ENCODE results near the gene SLC24A4.

The SLC24A4 gene

GRCh38 chr14:92334050-92334449 lies 11.1 kb downstream of the SLC24A4 start:
- H3K4me3 ChIP-seq (ENCODE audit: low read length) = no peak overlapping the region
- no peak for DNase-seq (ENCODE audit: low read depth)
- no peak for TF ChIP-seq CTCF (conservative IDR thresholded peaks at IDR 0.05; ENCODE audit: low read length)

GRCh38 chr14:92336363-92336762 lies 13.4 kb downstream of the SLC24A4 start:
- TF ChIP-seq CTCF (conservative IDR thresholded peaks at IDR 0.05; ENCODE audit: low read length) = no peak
- H3K4me3 ChIP-seq (ENCODE audit: low read length) = no peak overlapping the region
- DNase-seq (ENCODE audit: low read depth) = no peak

- no peak overlapping the region for H3K4me3 ChIP-seq (ENCODE audit: low read length)
- no peak for DNase-seq (ENCODE audit: low read depth)
- no peak for TF ChIP-seq CTCF (conservative IDR thresholded peaks at IDR 0.05; ENCODE audit: low read length)
Observed at GRCh38 chr14:92339426-92339825, 16.5 kb downstream of the SLC24A4 start.

- TF ChIP-seq CTCF (conservative IDR thresholded peaks at IDR 0.05; ENCODE audit: low read length) = no peak
- no peak overlapping the region for H3K4me3 ChIP-seq (ENCODE audit: low read length)
- no peak for DNase-seq (ENCODE audit: low read depth)
Observed at GRCh38 chr14:92340071-92340470, 17.1 kb downstream of the SLC24A4 start.

GRCh38 chr14:92340931-92341330 lies 18.0 kb downstream of the SLC24A4 start:
- no peak for DNase-seq (ENCODE audit: low read depth)
- H3K4me3 ChIP-seq (ENCODE audit: low read length) = no peak overlapping the region
- TF ChIP-seq CTCF (conservative IDR thresholded peaks at IDR 0.05; ENCODE audit: low read length) = no peak

- no peak for TF ChIP-seq CTCF (conservative IDR thresholded peaks at IDR 0.05; ENCODE audit: low read length)
- no peak overlapping the region for H3K4me3 ChIP-seq (ENCODE audit: low read length)
- no peak for DNase-seq (ENCODE audit: low read depth)
Observed at GRCh38 chr14:92341791-92342190, 18.8 kb downstream of the SLC24A4 start.

GRCh38 chr14:92348154-92348553 lies 25.2 kb downstream of the SLC24A4 start:
- TF ChIP-seq CTCF (conservative IDR thresholded peaks at IDR 0.05; ENCODE audit: low read length) = no peak
- no peak for DNase-seq (ENCODE audit: low read depth)
- H3K4me3 ChIP-seq (ENCODE audit: low read length) = no peak overlapping the region
